ENCODE data around the gene EZR. TPM values are rescaled to one million over a fixed set of nuclear protein-coding genes. Genes with fewer than 3 reads are reported as not detected.

EZR gene
- total and polyA plus RNA-seq, 2 of the 8 experiments (the other 6 are each of a cell fraction or from before 2014, with no cell fraction given) = 122 to 286 TPM

DNA sequence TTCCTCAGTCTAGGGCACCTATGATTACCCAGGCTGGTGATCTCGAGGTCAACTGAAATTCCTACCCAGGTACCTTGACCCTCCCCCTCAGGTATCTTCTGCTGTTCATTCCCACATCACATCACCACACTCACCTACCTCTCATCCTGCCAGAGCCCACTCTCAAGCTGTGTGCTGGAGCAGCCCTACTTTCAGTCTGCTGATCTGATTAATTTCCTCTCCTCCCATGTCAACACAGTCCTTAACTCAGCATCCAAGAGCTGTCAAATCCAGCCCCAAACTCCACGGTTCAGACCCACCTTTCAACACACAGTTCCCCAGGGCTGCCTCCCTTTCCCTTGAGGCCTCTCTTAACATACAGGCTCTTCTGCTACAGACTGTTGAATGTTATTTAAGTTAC, 42.4 kb downstream of the EZR start (continued):
- TF ChIP-seq, protein P1, sequence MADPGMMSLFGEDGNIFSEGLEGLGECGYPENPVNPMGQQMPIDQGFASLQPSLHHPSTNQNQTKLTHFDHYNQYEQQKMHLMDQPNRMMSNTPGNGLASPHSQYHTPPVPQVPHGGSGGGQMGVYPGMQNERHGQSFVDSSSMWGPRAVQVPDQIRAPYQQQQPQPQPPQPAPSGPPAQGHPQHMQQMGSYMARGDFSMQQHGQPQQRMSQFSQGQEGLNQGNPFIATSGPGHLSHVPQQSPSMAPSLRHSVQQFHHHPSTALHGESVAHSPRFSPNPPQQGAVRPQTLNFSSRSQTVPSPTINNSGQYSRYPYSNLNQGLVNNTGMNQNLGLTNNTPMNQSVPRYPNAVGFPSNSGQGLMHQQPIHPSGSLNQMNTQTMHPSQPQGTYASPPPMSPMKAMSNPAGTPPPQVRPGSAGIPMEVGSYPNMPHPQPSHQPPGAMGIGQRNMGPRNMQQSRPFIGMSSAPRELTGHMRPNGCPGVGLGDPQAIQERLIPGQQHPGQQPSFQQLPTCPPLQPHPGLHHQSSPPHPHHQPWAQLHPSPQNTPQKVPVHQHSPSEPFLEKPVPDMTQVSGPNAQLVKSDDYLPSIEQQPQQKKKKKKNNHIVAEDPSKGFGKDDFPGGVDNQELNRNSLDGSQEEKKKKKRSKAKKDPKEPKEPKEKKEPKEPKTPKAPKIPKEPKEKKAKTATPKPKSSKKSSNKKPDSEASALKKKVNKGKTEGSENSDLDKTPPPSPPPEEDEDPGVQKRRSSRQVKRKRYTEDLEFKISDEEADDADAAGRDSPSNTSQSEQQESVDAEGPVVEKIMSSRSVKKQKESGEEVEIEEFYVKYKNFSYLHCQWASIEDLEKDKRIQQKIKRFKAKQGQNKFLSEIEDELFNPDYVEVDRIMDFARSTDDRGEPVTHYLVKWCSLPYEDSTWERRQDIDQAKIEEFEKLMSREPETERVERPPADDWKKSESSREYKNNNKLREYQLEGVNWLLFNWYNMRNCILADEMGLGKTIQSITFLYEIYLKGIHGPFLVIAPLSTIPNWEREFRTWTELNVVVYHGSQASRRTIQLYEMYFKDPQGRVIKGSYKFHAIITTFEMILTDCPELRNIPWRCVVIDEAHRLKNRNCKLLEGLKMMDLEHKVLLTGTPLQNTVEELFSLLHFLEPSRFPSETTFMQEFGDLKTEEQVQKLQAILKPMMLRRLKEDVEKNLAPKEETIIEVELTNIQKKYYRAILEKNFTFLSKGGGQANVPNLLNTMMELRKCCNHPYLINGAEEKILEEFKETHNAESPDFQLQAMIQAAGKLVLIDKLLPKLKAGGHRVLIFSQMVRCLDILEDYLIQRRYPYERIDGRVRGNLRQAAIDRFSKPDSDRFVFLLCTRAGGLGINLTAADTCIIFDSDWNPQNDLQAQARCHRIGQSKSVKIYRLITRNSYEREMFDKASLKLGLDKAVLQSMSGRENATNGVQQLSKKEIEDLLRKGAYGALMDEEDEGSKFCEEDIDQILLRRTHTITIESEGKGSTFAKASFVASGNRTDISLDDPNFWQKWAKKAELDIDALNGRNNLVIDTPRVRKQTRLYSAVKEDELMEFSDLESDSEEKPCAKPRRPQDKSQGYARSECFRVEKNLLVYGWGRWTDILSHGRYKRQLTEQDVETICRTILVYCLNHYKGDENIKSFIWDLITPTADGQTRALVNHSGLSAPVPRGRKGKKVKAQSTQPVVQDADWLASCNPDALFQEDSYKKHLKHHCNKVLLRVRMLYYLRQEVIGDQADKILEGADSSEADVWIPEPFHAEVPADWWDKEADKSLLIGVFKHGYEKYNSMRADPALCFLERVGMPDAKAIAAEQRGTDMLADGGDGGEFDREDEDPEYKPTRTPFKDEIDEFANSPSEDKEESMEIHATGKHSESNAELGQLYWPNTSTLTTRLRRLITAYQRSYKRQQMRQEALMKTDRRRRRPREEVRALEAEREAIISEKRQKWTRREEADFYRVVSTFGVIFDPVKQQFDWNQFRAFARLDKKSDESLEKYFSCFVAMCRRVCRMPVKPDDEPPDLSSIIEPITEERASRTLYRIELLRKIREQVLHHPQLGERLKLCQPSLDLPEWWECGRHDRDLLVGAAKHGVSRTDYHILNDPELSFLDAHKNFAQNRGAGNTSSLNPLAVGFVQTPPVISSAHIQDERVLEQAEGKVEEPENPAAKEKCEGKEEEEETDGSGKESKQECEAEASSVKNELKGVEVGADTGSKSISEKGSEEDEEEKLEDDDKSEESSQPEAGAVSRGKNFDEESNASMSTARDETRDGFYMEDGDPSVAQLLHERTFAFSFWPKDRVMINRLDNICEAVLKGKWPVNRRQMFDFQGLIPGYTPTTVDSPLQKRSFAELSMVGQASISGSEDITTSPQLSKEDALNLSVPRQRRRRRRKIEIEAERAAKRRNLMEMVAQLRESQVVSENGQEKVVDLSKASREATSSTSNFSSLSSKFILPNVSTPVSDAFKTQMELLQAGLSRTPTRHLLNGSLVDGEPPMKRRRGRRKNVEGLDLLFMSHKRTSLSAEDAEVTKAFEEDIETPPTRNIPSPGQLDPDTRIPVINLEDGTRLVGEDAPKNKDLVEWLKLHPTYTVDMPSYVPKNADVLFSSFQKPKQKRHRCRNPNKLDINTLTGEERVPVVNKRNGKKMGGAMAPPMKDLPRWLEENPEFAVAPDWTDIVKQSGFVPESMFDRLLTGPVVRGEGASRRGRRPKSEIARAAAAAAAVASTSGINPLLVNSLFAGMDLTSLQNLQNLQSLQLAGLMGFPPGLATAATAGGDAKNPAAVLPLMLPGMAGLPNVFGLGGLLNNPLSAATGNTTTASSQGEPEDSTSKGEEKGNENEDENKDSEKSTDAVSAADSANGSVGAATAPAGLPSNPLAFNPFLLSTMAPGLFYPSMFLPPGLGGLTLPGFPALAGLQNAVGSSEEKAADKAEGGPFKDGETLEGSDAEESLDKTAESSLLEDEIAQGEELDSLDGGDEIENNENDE (IDR thresholded peaks at IDR 0.05; ENCODE audit: insufficient replicate concordance, low read length) = no peak
- TF ChIP-seq RNF2 (IDR thresholded peaks at IDR 0.05; ENCODE audit: borderline replicate concordance, low read depth, low read length, missing control alignments, poor library complexity, severe bottlenecking) = no peak
- TF ChIP-seq TAF7 (optimal IDR thresholded peaks at IDR 0.05; ENCODE audit: borderline replicate concordance, low read depth, low read length) = no peak
- no peak for TF ChIP-seq CBX5 (IDR thresholded peaks at IDR 0.05; ENCODE audit: low read depth, low read length)
- TF ChIP-seq SP1 (IDR thresholded peaks at IDR 0.05; ENCODE audit: low read depth, low read length) = no peak
- TF ChIP-seq POLR2A (IDR thresholded peaks at IDR 0.05; ENCODE audit: control extremely low read depth in 1 of 2, low read depth in 2 of 2, low read length in 2 of 2) = 0 out of 3 replicates have a peak, but pooled peaks of 1 of the 2 experiments have one; percentile 30
- no peak for TF ChIP-seq CTCF (IDR thresholded peaks at IDR 0.05; ENCODE audit: control extremely low read depth in 1 of 3, insufficient read depth in 1 of 3, low read depth in 1 of 3, low read length in 3 of 3)
- no peak for TF ChIP-seq YY1 (IDR thresholded peaks at IDR 0.05; ENCODE audit: low read depth, low read length)
